ENCODE data around the gene ZNF423.

ZNF423 gene

DNA sequence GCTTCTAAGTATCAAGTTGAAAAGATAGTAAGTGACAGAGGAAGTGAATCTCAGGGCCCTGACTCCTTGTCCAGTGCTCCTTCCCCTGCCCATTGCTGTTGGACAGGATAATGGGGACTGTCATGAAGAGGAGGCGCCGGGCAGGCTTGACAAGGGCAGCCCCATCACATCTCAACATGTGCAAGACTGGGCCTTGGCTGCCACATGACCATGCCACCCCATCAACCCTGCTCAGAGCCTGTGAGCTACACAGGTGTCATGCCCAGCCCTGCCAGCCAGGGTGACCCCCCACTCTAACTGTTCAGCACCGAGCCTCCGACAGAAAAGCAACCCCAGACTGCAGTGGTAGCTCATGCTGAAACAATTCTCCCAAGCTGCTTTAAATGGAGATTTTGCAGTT, 310.7 kb downstream of the ZNF423 start:
- no peak for DNase-seq

DNA sequence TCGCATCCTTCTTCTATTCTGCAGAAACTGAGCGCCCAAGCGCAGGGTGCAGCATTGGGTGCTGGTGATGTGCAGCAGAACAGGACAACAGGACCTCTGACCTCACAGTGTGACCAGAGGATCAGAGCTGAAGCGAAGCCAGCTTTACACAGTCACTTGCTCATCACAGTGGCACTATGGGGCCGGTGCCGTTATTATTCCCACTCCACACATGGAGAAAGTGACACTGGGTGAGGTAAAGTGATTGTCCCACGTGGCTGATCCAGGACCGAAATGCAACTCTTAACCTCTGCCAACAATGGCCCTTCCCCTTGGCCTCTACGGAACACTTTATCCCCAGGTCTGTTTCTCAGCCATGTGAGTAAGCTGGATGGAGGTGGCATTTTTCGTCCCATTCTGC, 311.1 kb downstream of the ZNF423 start:
- no peak for DNase-seq

DNA sequence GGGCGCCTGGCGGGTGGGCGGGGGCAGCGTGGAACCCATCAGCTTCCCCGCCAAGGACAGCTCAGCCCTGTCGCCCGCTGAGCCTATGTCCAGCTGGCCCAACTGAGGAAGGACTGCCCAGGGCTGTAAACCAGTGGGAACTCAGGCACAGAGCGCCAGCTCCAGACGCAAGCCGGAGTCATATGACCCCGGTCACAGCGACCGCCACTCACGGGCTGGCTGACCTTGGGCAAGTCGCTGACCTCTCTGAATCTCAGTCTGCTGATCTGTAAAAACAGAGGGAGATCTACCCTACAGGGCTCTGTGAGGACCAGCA, 312.3 kb downstream of the ZNF423 start:
- DNase-seq: no peak

DNA sequence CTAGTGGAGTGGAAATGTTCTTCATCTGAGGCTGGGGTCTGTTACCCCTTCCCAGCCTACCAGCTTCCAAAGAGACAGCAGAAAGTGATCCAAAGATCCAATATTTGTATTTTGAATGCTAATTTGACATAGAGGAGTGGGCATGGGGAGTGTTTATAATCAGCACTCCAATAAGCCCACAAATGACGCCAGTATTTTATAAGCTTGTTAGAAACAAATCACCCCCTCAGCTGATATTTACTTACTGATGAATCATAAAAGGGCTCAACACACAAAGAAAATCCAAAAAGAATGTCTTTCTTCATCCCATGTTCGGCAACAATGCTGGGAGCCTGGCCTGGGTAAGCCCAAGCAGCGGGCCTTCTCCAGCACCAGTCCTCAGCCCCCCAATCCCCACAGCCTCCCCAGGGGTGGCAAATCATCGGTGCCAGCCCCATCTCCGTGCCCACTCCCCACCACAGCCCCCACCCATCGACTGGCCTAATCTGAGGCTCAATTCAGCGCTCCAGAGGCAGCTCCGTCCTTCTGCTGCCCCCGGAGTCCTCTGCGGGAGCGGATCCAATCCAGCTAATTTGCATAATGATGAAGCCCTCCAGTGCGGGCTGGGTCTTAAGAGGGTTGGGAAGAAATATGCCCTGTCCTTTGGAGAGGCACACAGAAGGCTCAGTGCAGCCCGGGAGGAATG, 312.8 kb downstream of the ZNF423 start:
- DNase-seq: no peak

DNA sequence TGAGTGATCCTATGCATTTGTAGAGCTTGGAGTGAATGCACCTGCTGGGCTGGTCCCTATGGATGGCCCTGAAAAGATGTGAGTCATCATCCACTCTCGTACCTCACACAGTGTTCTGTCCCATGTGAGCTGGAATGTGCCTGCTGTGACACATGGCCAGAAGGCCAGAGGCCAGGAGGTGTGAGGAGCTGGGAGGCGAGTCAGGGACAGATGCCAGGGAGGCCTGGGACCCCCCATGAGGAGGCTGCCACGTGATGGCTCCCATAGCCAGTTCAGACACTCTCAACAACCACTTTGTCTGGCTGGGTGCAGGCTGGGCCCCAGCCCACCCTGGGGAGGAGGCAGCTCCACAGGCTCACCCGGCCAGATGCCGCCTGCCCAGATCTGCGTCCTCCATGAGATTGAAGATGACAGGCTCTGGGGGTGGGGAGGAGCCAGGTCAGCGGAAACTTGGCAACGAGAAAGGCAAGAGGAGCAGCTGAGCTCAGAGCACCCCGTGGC, 313.5 kb downstream of the ZNF423 start:
- DNase-seq: no peak

DNA sequence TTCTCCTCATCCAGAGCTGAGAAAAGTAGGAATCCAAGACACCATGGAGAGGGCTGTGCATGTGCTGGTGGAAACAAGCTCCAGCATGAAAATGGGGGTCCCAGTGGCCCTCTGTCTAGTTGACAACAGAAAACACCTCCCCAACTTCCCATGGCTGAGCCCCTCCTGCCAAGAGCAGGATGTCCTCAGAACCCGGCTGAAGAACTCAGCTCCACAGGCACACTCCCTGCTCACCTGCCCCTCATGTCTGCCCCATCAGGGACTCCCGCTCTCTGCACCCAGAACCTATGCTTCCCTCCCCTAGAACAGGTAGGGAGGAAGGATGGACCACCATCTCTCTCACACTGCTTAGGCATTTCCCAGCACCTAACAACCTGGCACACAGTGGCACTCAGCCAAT, 315.1 kb downstream of the ZNF423 start:
- DNase-seq: no peak

DNA sequence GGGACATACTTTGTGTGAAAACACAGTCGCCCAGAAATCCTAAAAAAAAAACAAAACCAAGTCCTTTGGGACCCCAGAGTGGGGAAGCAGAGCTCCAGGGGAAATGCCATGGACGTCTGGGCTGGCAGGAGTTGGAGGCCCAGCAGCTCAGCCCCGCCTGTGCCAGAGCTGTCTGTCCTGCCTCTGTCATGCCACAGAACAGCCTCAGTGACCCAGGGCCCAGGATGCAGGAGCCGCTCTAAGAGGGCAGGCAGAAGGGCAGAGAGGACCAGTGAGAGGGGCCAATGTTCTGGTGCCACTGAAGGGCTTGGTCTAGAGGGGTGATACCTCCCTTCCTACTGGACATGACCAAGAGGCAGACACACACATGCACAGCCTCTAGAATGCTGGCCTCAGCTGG, 316.2 kb downstream of the ZNF423 start:
- no peak for DNase-seq

DNA sequence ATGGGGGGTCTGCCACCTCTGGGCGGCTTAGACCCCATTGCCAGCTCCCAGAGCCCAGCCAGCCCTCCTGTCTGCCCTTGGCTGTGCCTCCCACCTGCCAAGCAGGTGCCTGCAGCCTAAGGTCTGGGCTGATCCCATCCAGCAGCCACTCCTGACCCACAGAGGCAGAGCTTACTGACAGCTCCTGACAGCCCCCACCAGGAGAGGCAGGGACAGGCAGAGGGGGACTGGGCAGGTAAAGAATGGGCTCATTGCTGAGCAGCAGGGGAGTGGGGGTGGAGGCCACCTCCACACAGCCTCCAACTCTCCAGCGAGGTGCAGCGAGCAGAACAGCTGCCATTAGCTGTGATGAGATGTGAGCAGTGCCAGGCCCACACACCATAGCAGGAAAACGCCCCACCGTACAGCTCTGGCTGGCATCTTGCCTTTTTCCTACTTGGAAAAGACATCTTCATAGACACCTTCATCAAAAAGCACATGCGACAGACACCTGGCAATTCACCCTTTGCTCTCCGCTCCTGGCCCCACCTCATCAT, 317.9 kb downstream of the ZNF423 start:
- DNase-seq: no peak

DNA sequence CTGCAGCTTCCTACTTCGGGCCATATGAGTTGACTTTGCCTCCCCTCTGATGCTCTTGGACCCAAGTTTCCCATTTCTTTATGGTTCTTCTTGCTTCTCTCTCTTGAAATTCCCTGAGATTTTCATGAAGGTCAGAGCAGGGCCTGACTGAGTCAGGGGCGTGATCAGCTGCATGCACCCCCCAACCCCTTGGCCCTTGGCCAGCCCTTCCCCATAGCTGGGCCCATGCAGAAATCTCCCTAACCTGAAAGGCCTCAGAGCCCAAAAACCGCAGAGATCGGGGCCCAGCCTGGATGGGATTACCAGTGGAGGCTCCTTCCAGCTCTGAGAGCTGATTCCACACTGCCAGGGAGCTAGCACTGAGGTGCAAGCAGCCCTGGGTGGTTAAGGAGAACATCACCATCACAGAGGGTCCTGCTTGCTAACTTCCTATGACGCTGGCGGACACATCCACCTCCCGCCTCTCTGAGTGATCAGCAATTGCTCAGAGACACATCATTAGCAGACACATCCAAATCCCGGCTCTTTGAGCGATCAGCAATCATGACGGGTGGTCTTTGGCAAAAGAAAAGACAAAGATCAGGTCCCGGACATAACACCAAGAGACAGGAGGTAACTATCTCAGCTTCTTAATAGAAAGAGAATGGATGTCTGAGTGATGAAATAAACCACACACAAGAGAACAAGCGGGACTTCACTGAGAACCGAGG, 320.9 kb downstream of the ZNF423 start:
- DNase-seq: no peak

DNA sequence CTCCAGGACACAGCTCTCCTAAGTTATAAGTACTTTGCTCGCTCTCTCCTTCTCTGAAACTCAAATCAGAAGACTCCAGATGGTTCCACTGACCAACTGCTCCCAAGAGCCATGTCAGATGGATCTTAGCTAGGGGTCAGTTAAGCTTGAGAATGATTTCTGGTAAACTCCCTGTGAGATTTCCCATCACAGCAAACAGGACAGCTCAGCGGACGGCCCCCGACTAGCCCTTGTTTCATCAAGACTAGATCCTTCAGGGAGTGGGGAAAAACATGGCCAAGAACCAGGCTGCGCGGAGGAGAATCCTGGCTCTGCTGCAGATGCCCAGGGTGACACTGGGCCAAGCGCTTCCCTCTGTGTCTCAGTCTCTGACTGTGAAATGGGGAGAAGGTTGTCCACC, 322.5 kb downstream of the ZNF423 start:
- DNase-seq: no peak

DNA sequence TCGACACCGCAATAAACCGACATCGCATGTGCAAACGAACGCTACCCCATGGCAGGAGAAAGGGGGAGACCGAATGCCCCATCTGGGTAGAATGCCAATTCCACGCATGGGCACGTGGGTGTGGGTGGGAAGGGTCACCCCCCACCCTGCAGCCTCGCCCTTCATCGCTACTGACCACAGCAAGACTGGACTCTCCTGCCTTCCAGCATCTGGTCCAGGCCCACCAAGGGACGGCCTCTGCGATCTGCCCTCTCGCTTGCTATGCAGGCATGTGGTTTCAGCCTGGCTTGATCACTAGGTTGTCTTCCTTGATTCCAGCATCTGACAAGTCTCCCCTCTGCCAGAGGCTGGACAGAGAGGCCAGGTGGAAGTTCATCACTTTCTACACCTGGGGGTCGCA, 323.0 kb downstream of the ZNF423 start:
- DNase-seq: no peak

DNA sequence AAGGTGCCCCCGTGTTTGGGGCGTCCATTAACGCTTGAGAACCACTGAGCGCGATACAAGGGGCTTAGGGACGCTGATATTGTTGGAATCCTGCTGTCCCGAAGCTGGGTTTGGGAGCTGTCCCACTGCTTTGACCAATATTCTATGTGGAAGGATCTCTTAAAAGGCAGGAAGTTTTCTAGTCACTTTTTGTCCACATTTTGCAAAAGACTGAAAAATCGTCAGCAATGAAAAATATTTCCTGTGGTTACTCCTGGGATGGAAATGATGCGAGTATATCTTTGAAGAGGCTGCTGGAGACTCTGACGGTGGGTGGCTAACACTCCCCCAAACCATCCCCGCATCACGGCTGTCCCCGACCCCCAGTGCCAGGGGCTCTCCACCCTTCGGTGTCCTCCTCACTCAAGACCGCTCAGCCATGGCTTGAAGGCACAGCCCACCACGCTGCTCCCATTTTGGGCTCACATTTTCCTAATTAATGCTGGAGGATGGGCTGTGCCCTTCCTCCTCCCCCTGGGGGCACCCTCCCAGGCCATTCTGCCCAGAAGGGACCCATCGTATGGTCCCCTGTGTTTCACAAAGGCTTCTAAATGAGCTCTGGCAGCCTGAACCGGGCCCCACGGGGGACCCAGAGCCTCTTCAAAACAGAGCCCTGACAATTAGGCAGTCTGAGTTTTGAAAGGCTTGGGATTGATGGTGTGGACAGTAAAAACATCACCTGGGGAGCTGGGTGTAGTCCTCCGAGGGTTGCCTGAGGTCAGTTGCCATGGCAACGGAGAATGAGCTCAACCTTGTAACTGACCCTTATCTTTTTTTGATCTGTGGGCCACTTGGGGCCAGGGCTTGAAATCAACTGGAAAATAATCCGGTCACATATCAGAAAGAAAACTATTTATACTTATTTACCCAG, 323.7 kb downstream of the ZNF423 start:
- DNase-seq: no peak

DNA sequence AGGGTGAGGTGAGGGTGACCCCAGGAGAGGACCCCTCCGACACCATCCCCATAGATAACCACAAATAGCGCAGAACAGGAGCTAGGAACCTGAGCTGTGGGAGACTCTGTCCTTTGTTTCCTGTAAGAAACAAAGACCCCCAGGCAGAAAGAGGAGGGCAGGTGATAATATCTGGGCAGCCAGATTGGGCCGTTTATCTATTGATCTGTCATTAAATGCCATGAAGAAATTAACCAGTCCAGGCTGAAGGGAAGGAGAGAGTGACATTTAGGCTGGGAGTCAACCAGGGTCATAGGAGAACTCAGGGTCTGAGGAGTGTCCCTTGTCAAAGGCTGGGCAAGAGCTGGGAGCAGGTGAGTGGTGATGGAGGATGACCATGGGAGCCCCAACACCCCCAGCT, 324.5 kb downstream of the ZNF423 start:
- no peak for DNase-seq

DNA sequence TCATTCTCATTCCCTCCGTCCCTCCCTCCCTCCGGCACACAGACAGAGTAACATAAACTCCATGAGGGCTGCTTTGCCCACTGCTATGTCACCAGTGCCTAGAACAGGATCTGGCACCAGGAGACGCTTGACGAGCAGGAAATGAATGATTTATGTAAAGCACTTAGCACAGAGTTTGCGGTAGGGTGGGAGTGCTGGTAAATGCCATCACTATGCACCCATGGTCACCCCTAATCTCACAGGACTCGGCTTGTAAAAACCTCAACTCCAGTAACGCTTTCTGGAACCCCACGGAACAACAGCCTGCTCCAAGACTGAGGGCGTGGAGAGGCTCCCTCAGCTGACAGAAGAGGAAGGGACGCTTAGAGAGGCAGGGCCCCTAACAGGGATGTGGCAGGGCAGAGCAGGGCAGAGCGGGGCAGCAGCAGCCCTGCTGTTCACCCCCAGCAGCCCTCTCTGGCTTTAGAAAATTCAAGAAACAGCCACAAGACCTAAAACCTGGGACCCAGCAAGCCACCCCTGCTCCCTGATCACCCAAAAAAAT, 325.4 kb downstream of the ZNF423 start:
- no peak for DNase-seq

DNA sequence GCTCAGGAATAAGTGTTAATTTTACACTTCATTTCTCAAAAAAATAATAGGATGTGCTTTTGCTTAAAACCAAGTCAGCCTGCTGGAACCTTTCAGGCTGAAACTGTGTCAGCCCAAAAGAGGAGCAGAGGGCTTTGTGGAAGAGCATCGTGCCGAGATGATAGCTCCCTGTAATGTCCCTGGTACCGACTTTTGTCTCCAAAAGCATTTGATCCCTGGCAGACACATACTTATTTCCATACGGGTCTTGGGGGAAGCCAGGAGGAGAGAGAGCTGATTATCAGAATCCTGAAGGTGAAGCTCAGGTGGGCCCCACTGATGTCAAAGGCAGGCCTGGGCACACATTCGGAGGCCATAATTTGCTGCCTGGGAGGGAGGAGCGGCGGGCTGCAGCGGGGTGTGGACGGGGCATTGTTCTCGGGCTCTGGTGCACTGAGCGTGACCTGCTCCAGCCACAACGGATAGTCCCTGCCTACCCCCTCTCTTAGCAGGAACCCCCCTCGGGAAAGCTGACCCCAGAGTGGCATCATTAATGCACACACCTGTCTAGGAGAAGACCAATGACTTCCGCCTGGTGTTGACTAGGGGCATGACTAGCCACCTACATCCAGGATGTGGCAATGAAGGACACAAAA, 326.4 kb downstream of the ZNF423 start:
- no peak for DNase-seq

DNA sequence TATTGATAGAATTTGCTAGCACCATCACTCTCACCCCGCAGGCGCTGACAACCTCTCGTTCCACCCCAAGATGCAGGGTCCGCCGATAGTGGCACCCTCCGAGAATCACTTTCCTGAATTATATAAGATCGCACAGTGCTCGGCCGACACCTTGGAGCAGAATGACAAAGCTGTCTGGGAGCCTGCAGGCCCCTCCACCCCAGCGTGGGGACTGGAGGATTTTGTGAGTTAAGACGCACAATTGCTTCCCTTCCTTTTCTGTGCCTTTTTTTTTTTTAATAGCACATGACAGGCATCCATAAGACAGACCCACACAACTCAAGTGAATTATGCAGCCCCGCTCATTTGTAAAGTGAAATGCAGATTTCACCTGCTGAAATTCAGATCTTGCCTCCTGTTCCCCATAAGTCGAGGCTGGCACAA, 327.0 kb downstream of the ZNF423 start:
- no peak for DNase-seq

DNA sequence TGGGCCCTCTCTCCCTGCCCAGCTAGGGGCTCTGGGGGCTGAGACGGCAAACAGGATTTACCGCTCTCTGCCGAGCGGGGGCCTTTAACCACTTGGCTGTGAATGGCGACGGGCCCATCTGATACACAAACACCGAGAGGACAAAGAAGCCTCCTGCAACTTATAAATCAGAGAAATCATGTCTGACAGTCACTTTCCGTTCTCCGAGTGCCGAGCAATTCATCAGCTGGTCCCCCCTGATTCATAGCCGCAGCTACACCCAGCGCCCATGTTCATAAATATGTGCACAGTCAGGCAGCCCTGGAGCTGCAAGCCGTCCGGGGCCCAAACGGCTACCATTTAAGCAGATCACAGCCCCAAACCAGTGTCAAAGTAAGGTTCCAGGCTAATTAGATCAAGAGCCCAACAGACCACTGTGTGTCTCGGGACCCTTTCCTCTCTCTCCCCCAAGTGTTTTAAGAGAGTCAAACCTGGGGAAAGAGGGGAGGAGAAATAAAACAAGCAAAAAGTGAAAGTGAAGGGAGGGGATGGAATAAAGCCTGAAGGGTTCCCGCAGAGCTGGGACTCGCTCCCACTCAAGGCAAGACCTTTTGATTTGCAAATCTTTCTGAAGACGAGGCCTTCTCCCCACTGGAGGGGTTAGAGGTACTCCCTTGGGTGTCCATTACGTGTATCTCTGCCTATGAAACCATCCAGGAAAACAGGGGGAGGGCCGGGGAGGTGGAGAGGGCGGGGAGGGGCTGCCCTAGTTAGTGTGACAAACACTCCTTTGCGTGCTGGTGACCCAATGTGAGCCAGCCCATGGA, 327.6 kb downstream of the ZNF423 start:
- DNase-seq: no peak

DNA sequence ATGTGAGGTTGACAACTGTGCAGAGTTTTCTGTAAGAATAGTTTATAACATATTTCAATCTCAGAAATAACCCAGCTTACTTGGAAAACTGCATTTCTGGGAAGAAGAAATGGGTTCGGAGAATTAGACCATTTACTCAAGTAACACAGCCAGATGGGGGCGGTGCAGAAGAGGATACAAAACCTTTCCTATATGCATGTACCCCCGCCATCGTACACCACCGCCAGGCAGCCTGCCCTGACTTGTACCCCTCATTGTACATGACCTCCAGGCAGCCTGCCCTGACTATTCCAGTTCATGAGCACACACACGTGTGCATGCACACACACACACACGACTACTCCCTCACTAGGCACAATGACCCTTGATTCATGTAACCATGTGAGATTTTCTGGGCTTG, 328.3 kb downstream of the ZNF423 start:
- DNase-seq: no peak

DNA sequence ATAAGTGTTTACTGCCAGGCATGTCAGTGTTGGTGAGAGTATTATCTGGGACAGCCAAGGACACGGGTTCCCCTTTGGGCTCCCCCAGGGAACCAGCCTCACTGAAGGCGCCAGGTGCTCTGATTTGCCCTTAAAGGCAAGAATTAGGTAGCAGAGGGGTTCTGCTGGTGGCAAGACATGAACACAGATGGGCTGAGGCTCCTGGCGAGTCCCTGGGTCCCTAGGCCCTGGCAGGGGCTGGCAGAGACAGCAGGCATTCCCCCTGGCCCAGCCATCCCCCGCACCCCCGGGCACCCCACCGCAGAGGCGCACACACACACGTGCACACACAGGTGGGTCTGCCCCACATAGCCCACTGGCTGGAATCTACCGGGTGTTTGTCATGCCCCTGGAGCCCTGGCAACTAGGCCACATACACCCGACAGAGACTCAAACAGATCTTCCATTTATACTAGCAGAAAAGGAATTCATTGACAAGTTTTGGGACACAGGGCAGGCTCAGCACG, 329.0 kb downstream of the ZNF423 start:
- no peak for DNase-seq

DNA sequence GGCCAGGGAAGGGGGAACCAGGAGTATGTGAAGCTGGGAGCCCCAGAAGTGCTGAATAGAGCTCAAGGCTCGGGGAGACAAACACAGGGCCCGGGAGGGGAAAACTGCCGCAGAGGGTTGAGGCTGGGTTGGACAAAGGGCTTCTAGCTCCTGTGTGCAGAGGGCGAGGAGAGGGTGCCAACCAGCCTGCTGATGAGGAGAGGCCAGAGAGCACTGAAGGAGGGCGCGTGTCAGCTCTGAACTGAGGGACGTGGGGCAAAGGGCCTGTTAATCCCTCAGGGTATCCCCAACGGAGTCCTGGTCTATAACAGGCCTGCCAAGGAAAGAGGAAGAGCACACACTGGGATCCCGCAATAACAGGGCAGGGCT, 331.0 kb downstream of the ZNF423 start:
- no peak for DNase-seq

DNA sequence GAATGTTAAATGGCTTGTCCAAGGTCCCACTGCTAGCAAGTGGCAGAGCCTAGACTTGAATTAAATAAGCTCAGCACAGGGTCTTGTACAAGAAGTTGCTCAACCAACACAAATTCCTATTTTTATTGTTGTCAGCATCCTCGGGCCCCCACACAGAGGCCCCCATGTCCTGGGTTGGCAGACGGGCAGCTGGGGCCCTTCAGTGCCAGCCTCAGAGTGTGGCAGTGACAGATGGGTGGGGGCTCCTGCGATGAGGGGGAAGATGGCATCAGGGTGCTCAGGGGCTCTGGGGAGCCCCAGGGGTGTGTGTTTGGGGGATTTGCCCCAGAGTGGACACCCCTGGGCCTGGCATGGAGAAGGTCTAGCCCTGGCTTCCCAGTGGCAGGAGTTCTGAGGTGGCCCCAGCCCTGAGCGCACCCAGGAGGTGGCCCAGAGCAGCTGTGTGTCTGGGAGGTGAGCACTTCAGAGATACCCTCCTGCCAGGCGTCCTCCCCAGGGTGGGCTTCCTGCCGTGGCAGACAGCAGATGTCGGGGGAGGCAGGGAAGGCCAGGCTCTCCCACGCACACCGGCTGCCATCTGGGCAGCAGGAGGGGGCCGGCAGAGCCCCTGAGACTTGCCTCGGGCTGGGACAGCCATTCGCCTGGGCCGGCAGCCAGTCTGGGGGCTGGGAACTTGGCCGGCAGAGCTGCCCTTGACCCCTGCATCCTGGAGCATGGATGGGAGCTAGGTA, 331.5 kb downstream of the ZNF423 start:
- DNase-seq: no peak
